IPS-18c (cell line): Measurements from ENCODE around the gene CAPZA2.
"Not testable (repeated sequence)": the region's sequence is repeated elsewhere in the genome, so short reads cannot be mapped to it uniquely, and the experiment has no call there.

Experiments used
- H3K4me3 ChIP-seq: 2 replicates; pipeline ENCODE4 v1.7.0; 2013; ENCODE audit warnings: low read depth, mild to moderate bottlenecking, low read length, moderate library complexity; ENCODE audit not compliant: insufficient read depth
- H3K9me3 ChIP-seq: one replicate; pipeline ENCODE4 v1.6.1; 2013; ENCODE audit warnings: mild to moderate bottlenecking, low read length, moderate library complexity; ENCODE audit not compliant: control insufficient read depth, insufficient read depth

The CAPZA2 gene

DNA sequence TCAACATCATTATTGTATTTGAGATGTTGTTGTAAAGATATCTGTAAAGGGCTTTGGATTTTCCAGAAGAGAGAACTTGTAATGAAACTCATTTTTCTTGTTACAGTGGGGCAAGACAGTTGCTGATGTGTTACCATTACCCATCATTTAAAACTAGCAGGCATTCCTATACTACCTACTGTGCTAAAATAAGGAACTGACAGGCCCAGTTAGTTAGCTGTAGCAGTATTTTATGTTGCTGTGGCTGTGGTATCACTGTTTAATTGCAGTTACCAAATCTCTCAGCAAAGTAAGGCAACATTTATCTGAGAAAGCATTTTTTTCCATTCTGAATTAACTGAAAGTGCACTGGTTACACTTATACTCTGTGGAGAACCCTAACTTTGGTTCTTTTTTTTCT is 100.8 kb downstream of the CAPZA2 start:
- H3K9me3 ChIP-seq: no peaks in the 10 kb centered on the region
- no peak overlapping the region for H3K4me3 ChIP-seq

DNA sequence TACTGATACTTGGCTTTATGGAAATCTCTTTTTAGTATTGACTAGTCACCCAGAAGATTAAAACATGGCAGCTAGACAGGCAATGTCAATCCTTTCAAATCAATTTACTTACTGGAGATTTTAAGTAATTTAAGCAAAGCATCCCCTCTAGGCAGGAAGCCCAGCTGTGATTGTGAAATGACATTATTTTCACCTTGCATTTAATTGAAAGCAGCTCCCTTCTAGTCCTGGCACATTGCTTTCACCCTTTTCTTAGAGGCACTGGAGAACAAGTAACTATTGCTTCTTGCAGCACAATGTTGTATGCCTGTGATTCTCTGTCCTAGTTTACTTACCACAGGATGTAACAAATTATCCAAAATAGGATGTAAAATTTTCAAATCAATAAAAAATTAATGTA is 104.2 kb downstream of the CAPZA2 start:
- Histone ChIP-seq H3K9me3 (no peaks in the 10 kb centered on the region), H3K4me3 (no peak overlapping the region)

DNA sequence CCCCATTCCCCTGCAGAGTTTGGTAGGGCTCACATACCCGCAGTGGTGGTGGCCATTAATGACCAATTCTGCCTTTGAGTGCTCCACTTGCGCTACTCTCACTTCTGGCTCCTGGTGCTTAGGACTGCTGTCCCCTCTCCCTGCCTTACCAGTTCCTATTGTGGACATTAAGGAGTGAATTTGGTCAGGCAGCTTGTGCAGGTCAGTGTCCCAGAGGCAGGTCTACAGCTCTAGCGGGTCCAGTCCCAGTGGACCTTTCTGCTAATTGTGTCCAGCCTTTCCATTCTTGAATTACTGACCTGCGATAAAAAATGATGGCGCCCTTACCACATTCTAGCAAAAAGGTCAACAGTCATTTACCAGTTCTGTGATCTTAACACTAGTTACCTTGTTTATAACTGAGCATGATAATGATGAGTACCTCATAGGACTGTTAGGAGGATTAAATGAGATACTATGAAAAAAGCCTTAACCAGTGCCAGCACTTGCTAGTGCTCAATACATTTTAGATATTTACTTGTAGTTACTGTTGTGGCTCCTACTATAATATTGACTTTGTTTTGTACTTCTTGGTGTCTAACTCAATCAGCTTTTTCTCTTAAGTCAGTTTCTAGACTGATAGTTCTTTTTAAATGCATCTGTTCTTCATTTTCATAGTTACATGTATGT is 105.0 kb downstream of the CAPZA2 start:
- H3K4me3 ChIP-seq: no peak overlapping the region

DNA sequence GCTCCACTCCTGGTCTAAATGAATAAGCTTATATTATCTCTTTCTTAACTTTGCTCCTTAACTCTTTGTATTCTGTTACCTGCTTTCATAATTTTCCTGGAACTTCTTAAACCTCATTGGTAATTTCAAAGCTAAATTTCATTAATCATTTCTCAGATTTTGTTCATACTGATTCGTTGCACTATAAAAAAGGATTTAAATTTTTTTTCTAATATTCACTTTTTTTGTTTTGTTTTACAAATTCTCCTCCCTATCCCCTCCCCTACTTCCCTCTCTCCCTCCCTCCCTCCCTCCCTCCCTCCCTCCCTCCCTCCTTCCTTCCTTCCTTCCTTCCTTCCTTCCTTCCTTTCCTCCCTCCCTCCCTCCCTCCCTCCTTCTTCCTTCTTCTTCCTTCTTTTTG is 105.6 kb downstream of the CAPZA2 start:
- Histone ChIP-seq H3K4me3 (no peak overlapping the region), H3K9me3 (no peaks in the 10 kb centered on the region)

More for the DNA sequence above, 105.0 kb downstream of the CAPZA2 start:
- no peaks in the 10 kb centered on the region for H3K9me3 ChIP-seq

DNA sequence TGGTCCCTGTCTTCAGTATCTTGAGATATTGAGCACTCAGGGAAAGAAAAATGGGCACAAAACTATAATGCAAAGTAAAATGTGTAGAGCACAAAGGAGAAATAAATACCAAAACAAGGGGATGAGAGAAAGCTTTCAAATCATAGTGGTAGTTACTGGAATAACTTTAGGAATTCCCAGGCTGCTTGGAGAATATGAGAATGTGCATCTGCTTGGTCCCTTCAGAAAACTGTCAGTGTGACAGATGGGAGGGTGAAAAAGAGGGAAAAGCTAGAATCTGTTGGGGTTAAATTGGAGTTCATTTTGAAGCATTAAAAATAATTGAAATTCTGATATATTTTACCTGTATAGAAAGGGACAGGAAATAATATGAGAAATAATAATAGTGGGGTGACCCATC is 106.2 kb downstream of the CAPZA2 start:
- Histone ChIP-seq H3K4me3 (no peak overlapping the region), H3K9me3 (no peaks in the 10 kb centered on the region)

DNA sequence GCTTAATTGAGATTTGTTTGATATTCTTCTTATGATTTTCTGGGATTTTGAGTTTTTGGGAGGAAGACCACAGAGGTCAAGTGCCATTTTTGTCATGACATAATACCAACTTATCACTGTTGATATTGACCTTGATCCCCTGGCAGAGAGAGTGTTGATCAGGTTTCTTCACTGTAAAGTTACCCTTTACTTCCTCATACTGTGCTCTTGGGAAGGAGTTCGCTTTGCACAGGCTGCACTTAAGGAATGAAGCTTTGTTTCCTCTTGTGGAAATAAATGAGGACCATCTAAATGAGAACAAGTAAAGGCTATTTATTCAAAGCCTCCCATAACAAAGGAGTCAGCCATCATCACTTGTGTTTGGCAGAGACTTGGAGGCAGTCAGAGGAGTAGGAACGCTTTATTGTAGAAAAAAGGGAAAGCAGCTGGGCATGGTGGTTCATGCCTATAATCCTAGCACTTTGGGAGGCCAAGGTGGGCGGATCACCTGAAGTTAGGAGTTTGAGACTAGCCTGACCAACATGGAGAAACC is 107.0 kb downstream of the CAPZA2 start:
- no peaks in the 10 kb centered on the region for H3K9me3 ChIP-seq
- H3K4me3 ChIP-seq: no peak overlapping the region

DNA sequence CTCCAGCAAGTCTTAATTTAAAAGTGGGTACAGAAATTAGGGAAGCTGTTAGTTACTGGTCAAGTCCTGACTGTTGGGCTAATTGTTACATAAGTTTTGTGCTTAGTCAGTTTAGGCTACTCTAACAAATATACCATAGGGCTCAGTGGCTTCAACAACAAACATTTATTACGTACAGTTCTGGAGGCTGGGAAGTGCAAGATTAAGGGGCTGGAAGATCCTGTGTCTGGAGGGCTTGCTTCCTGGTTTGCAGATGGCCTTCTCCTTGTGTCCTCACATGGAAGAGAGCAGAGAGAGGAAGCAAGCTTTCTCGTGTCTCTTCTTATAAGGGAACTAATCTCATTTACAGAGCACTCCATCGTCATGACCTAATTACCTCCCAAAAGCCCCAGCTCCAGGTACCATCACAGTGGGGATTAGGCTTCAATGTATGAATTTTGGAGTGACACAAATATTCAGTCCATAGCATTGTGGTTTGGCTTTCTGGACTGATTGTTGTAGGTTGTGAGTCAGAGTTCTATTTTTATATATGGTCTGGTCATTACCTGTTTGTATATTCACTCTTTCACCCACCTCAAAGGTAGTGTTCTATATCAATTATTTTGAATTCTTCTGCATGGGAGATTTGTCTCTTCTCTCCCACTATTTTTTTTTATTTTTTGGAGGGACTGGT is 108.0 kb downstream of the CAPZA2 start:
- no peaks in the 10 kb centered on the region for H3K9me3 ChIP-seq
- no peak overlapping the region for H3K4me3 ChIP-seq

DNA sequence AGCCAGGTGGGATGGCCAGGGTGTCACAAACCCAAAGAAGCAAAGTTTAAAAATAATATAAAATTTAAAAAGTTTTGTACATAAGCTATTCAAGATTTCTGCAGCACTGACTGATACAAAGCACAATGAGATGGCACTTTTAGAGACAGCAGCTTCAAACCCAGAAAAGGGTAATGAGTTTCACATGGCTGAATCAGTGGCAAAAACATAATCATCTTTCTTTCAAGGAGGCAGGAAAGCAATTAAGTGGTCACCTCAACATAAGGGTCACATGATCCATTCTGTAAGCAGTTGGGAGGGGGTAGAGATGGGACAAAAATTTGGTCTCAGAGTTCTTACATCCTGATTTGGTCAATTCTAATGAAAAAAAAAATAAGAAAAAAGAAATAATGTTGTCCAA is 108.8 kb downstream of the CAPZA2 start:
- not testable (repeated sequence) for H3K4me3 ChIP-seq

More for the DNA sequence above, 108.8 kb downstream of the CAPZA2 start:
- H3K9me3 ChIP-seq: not testable (repeated sequence)
